22Rv1 (cell line): ENCODE data around the gene SIRPB1.

Source experiments
- ZFX ChIP-seq: fragments of 450-650 bp; IDR thresholded peaks from 2 replicates; pipeline ENCODE4 v1.6.1; 2017; ENCODE audit warnings: antibody characterized with exemption, borderline replicate concordance
- TF ChIP-seq, protein P1 (sequence below): fragments of 450-650 bp; IDR thresholded peaks from 2 replicates; pipeline ENCODE4 v1.5.1; 2017; ENCODE audit warnings: mild to moderate bottlenecking

DNA sequence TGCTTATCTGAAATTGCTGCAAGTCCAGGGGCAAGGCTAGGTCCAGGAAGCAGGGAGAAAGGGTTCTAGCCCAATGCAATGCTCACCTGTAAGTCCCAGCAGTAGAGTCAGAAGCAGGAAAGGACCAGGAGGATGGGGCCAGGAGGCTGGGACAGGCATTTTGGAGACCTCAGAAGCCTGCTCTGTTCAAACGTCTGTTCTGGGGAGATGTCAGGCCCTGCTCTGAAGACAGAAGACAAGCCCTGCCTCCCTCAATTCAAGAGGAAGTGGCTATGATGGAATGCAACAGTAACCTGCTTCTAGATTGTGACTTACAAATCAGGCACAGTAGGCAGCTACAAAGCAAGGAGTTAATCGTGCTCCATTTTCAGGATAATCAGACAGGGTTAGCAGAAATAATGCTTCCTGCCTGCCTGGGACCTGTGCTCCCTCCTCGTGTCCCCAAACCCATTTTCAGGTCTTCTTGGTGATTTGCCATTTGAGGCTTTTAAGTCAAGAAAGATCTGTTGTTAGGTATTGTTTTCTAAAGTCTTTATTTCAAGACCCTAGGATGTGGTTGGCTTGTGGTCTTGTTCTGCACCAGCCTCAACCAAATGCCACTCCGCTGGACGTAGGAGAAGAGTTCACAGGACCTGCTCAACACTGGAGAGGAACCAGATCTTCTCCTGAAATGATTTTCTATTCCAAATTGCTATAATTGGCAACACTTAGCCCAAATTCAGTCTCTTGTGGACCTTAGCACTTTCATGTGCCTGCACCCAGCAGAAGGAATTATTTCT, 37.9 kb upstream of the SIRPB1 start, which contains the start of gene SIRPG:
- TF ChIP-seq, protein P1, sequence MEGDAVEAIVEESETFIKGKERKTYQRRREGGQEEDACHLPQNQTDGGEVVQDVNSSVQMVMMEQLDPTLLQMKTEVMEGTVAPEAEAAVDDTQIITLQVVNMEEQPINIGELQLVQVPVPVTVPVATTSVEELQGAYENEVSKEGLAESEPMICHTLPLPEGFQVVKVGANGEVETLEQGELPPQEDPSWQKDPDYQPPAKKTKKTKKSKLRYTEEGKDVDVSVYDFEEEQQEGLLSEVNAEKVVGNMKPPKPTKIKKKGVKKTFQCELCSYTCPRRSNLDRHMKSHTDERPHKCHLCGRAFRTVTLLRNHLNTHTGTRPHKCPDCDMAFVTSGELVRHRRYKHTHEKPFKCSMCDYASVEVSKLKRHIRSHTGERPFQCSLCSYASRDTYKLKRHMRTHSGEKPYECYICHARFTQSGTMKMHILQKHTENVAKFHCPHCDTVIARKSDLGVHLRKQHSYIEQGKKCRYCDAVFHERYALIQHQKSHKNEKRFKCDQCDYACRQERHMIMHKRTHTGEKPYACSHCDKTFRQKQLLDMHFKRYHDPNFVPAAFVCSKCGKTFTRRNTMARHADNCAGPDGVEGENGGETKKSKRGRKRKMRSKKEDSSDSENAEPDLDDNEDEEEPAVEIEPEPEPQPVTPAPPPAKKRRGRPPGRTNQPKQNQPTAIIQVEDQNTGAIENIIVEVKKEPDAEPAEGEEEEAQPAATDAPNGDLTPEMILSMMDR: no peak
- no peak for TF ChIP-seq ZFX
